IMR-90 (cell line): ENCODE data around the gene PRAMEF18. TPM values are rescaled to one million over a fixed set of nuclear protein-coding genes. Genes with fewer than 3 reads are reported as not detected.
"Not testable (repeated sequence)": the region's sequence is repeated elsewhere in the genome, so short reads cannot be mapped to it uniquely, and the experiment has no call there.

ENCODE experiments used
- ATAC-seq: fragments of 200-7000 bp; cut with Tn5 transposase; 2 replicates; pipeline ENCODE4 v1.9.1; 2020; ENCODE audit warnings: low read depth, mild to moderate bottlenecking, moderate library complexity
- BruUV-seq: library from RNA; stranded (reverse); fragments of 400-500 nt; replicated peaks from 2 replicates; lab custom pipeline; 2021; lab: Mats Ljungman, UMichigan
- CTCF ChIA-PET: fragments of 300-600 bp; formaldehyde crosslinking; extraction: SDS; loops from one replicate; lab custom pipeline; 2021; ENCODE audit warnings: antibody characterized with exemption; lab: Yijun Ruan, JAX
- POLR2A ChIA-PET: fragments of 300-600 bp; sonication (Branson Sonifier 250); formaldehyde crosslinking; loops from one replicate; lab custom pipeline; 2022; ENCODE audit warnings: antibody characterized with exemption; ENCODE audit not compliant: unreplicated experiment; lab: Charles Lee
- DNase-seq: peaks from one replicate; pipeline ENCODE4 v3.0.0; 2013
- H2AFZ ChIP-seq: replicated peaks from 2 replicates; pipeline ENCODE3; 2013; ENCODE audit warnings: low read length, mild to moderate bottlenecking; ENCODE audit not compliant: poor library complexity
- H2AK5ac ChIP-seq: 2 replicates; pipeline ENCODE4 v1.6.1; 2013; ENCODE audit warnings: low read depth, low read length, inconsistent platforms
- H2AK9ac ChIP-seq: replicated peaks from 2 replicates; pipeline ENCODE3; 2013; ENCODE audit warnings: mild to moderate bottlenecking, low read depth, low read length, moderate library complexity; ENCODE audit not compliant: poor library complexity
- H2BK120ac ChIP-seq: 2 replicates; pipeline ENCODE4 v1.6.1; 2013; ENCODE audit warnings: low read depth, low read length, inconsistent platforms
- H2BK15ac ChIP-seq: 3 replicates; pipeline ENCODE4 v1.6.1; 2013; ENCODE audit warnings: low read depth, low read length, inconsistent platforms
- H2BK20ac ChIP-seq: 2 replicates; pipeline ENCODE4 v1.6.1; 2013; ENCODE audit warnings: low read depth, mild to moderate bottlenecking, inconsistent platforms, low read length, moderate library complexity
- H2BK5ac ChIP-seq: 2 replicates; pipeline ENCODE4 v1.6.1; 2013; ENCODE audit warnings: mild to moderate bottlenecking, low read depth, low read length, inconsistent platforms; ENCODE audit not compliant: poor library complexity, severe bottlenecking
- H3K14ac ChIP-seq: replicated peaks from 2 replicates; pipeline ENCODE4 v1.6.1; 2013; ENCODE audit warnings: low read depth, low read length, inconsistent platforms
- H3K18ac ChIP-seq: 2 replicates; pipeline ENCODE4 v1.6.1; 2013; ENCODE audit warnings: low read depth, low read length, control low read depth
- H3K23ac ChIP-seq: 2 replicates; pipeline ENCODE4 v1.6.1; 2013; ENCODE audit warnings: low read depth, low read length, inconsistent platforms
- H3K27ac ChIP-seq: 2 replicates; pipeline ENCODE4 v1.5.1; 2013; ENCODE audit warnings: mild to moderate bottlenecking, control low read depth, low read length; ENCODE audit not compliant: insufficient read depth
- H3K27me3 ChIP-seq: 2 replicates; pipeline ENCODE4 v1.6.1; 2013; ENCODE audit warnings: low read length; ENCODE audit not compliant: control insufficient read depth, insufficient read depth
- H3K36me3 ChIP-seq: 2 replicates; pipeline ENCODE4 v1.6.1; 2013; ENCODE audit warnings: low read length, mixed read lengths; ENCODE audit not compliant: control insufficient read depth, insufficient read depth
- H3K4ac ChIP-seq: 2 replicates; pipeline ENCODE4 v1.6.1; 2013; ENCODE audit warnings: low read depth, low read length, inconsistent platforms
- H3K4me1 ChIP-seq: 2 replicates; pipeline ENCODE4 v1.6.1; 2013; ENCODE audit warnings: low read length, mixed read lengths; ENCODE audit not compliant: control insufficient read depth, insufficient read depth
- H3K4me2 ChIP-seq: 2 replicates; pipeline ENCODE4 v1.6.1; 2013; ENCODE audit warnings: low read depth, mild to moderate bottlenecking, control low read depth, low read length, moderate library complexity
- H3K4me3 ChIP-seq: 2 replicates; pipeline ENCODE4 v1.5.1; 2013; ENCODE audit warnings: low read depth, mild to moderate bottlenecking, control low read depth, low read length, moderate library complexity; ENCODE audit not compliant: insufficient read depth
- H3K56ac ChIP-seq: 2 replicates; pipeline ENCODE4 v1.6.1; 2013; ENCODE audit warnings: low read length, inconsistent platforms; ENCODE audit not compliant: insufficient read depth; ENCODE audit errors: extremely low read depth
- H3K79me1 ChIP-seq, 2 experiments: 2 replicates each; pipeline ENCODE4 v1.6.1; 2013; ENCODE audit warnings: low read length in 2 of 2, inconsistent platforms in 1 of 2, low read depth in 1 of 2
- H3K9ac ChIP-seq: 2 replicates; pipeline ENCODE4 v1.6.1; 2013; ENCODE audit warnings: low read depth, low read length, control low read depth
- H3K9me1 ChIP-seq: 2 replicates; pipeline ENCODE4 v1.6.1; 2013; ENCODE audit warnings: low read length, inconsistent platforms; ENCODE audit not compliant: insufficient read depth
- H3K9me3 ChIP-seq: 2 replicates; pipeline ENCODE4 v1.6.1; 2013; ENCODE audit warnings: low read length; ENCODE audit not compliant: control insufficient read depth, insufficient read depth
- H4K20me1 ChIP-seq: 2 replicates; pipeline ENCODE4 v1.6.1; 2013; ENCODE audit warnings: low read length, inconsistent platforms; ENCODE audit not compliant: insufficient read depth
- H4K5ac ChIP-seq: 2 replicates; pipeline ENCODE4 v1.6.1; 2013; ENCODE audit warnings: mild to moderate bottlenecking, low read depth, low read length, control low read depth
- H4K8ac ChIP-seq, 2 experiments: 2 replicates each; pipeline ENCODE4 v1.6.1; 2013; ENCODE audit warnings: low read depth in 2 of 2, low read length in 2 of 2, control low read depth in 1 of 2, inconsistent platforms in 1 of 2
- H4K91ac ChIP-seq: 2 replicates; pipeline ENCODE4 v1.6.1; 2013; ENCODE audit warnings: low read depth, low read length, inconsistent platforms; ENCODE audit not compliant: insufficient read depth
- WGBS, 2 experiments: methylation state at CpG; one replicate each; pipeline versions ENCODE4 v1.1.5 to v1.1.7; 2013; ENCODE audit warnings: missing lambda C conversion rate in 2 of 2; ENCODE audit not compliant: insufficient read length in 1 of 2; ENCODE audit errors: extremely low coverage in 2 of 2; 5-methylcytosine and 5-hydroxymethylcytosine counted together
- dilution Hi-C: fragments of 300-500 bp; cut with HindIII; formaldehyde crosslinking; loops from one replicate; pipeline ENCODE4 v1.14.3; 2018; ENCODE audit warnings: low sequenced_read_pairs; ENCODE audit not compliant: unreplicated experiment
- in situ Hi-C: fragments of 300-500 bp; cut with MboI; formaldehyde crosslinking; loops from 3 replicates; pipeline ENCODE4 v1.14.3; 2019; ENCODE audit warnings: low sequenced_read_pairs, inconsistent platforms, mixed read lengths
- intact Hi-C: fragments of 100-400 bp; cut with micrococcal nuclease; formaldehyde crosslinking; loops from 2 replicates; pipeline ENCODE4 v1.10.0; 2022
- polyA plus RNA-seq, 3 experiments: library from polyadenylated mRNA; depleted of rRNA; stranded (reverse); fragments of >200 nt; gene quantifications; 2 replicates each; pipeline ENCODE4 v1.2.3, GENCODE V29; 2012; ENCODE audit warnings: low replicate concordance in 1 of 3
- total RNA-seq: library from RNA; depleted of rRNA; stranded (reverse); fragments of >200 nt; gene quantifications from 2 replicates; pipeline ENCODE4 v1.2.3, GENCODE V29; 2012

PRAMEF18 gene
- total and polyA plus RNA-seq, 2 of the 4 experiments (the other 2 are of a cell fraction): not detected

GRCh38 chr1:13243536-13244263, 17.7 kb upstream of the PRAMEF18 start:
- H2AK9ac ChIP-seq, H3K4me1 ChIP-seq, H4K5ac ChIP-seq, intact Hi-C loops, POLR2A ChIA-PET, BruUV-seq, H4K91ac ChIP-seq, H3K23ac ChIP-seq, H3K4me3 ChIP-seq, H3K14ac ChIP-seq, H2BK20ac ChIP-seq, H3K18ac ChIP-seq, H3K4me2 ChIP-seq, H2AFZ ChIP-seq, H2BK5ac ChIP-seq, H3K56ac ChIP-seq, ATAC-seq, H2BK120ac ChIP-seq, in situ Hi-C loops, H3K36me3 ChIP-seq, H2BK15ac ChIP-seq, CTCF ChIA-PET, H3K79me1 ChIP-seq, H2AK5ac ChIP-seq, H3K9ac ChIP-seq, H4K20me1 ChIP-seq, H4K8ac ChIP-seq, H3K27ac ChIP-seq, dilution Hi-C loops, H3K9me1 ChIP-seq, H3K27me3 ChIP-seq, H3K4ac ChIP-seq, DNase-seq: not testable (repeated sequence)
- no CpG with 5 or more reads among the region's 9 CpGs for WGBS, 2 experiments
- H3K9me3 ChIP-seq: peaks cover 20% of the 10 kb centered on the region

DNA sequence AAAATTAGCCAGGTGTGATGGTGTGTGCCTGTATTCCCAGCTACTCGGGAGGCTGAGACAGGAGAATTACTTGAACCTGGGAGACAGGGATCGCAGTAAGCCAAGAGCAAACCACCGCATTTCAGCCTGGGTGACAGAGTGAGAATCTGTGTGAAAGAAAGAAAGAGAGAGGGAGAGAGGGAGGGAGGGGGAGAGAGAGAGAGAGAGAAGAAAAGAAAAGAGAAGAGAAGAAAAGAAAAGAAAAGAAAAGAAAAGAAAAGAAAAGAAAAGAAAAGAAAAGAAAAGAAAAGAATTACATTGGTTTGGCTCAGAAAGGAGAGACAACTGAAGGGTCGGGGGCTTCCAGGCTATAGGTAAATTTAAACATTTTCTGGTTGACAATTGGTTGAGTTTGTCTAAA, 13.7 kb upstream of the PRAMEF18 start:
- not testable (repeated sequence) for H4K20me1 ChIP-seq, BruUV-seq

More for the DNA sequence above, 13.7 kb upstream of the PRAMEF18 start:
- H3K27me3 ChIP-seq, H2AK9ac ChIP-seq, DNase-seq, ATAC-seq, H3K9me1 ChIP-seq, H3K14ac ChIP-seq, H2BK15ac ChIP-seq, H4K8ac ChIP-seq, H3K36me3 ChIP-seq, H3K9ac ChIP-seq, H4K91ac ChIP-seq, dilution Hi-C loops, in situ Hi-C loops, CTCF ChIA-PET, H3K79me1 ChIP-seq, H3K4ac ChIP-seq, H2AFZ ChIP-seq, H2BK120ac ChIP-seq, H3K4me2 ChIP-seq, intact Hi-C loops, H3K4me1 ChIP-seq, H4K5ac ChIP-seq, H2AK5ac ChIP-seq, H3K4me3 ChIP-seq, H3K23ac ChIP-seq, H2BK5ac ChIP-seq, POLR2A ChIA-PET, H3K56ac ChIP-seq, H3K18ac ChIP-seq, H2BK20ac ChIP-seq, H3K27ac ChIP-seq: not testable (repeated sequence)
- H3K9me3 ChIP-seq: peaks cover 11% of the 10 kb centered on the region
- WGBS, 2 experiments: 85% methylated on average over 2 of the region's 4 CpGs; no CpG with 5 or more reads in 1 of the 2 experiments
